ENCODE data around the gene ART1. TPM values are rescaled to one million over a fixed set of nuclear protein-coding genes. Genes with fewer than 3 reads are reported as not detected.
A peak's percentile ranks its signal among the peaks of the same experiment; 100 is the strongest.

Gene ART1
- total RNA-seq, 6 experiments from 2014 or later: not detected

DNA sequence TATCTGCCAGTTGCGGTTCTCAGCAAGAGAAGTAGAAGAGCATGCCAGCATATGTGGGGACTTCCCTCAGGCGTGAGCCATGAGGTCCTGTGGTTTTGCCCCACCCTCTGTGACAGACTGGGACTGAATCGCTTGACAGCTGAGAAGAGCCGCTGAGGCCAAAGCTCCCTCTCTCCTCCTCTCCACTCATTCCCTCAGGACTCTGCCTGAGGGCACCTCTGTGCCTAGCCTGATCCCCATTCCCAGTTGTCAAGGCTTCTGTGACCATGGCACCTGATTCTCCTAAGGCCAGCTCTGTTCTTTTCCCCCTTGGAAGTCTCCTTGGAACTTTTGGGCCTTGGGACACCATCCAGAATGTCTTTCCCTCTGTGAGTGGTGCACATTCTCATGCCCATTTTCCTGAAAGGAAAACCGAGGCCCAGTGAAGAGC lies 30.2 kb upstream of the ART1 start:
- WGBS (ENCODE audit: insufficient coverage, low coverage, low lambda C conversion rate, missing lambda C conversion rate): 38% methylated on average over 5 of the region's 5 CpGs
- Histone ChIP-seq H3K4me1 (no peaks in the 10 kb centered on the region), H3K27me3 (no peaks in the 10 kb centered on the region), H3K27ac (no peak overlapping the region), H3K9me3 (no peaks in the 10 kb centered on the region), H3K4me3 (no peak overlapping the region), H3K36me3 (no peaks in the 10 kb centered on the region)
- intact Hi-C loops (cut with DNase I): no loop called here
- no peak for TF ChIP-seq POLR2A (IDR thresholded peaks at IDR 0.05)
- TF ChIP-seq, protein P1, sequence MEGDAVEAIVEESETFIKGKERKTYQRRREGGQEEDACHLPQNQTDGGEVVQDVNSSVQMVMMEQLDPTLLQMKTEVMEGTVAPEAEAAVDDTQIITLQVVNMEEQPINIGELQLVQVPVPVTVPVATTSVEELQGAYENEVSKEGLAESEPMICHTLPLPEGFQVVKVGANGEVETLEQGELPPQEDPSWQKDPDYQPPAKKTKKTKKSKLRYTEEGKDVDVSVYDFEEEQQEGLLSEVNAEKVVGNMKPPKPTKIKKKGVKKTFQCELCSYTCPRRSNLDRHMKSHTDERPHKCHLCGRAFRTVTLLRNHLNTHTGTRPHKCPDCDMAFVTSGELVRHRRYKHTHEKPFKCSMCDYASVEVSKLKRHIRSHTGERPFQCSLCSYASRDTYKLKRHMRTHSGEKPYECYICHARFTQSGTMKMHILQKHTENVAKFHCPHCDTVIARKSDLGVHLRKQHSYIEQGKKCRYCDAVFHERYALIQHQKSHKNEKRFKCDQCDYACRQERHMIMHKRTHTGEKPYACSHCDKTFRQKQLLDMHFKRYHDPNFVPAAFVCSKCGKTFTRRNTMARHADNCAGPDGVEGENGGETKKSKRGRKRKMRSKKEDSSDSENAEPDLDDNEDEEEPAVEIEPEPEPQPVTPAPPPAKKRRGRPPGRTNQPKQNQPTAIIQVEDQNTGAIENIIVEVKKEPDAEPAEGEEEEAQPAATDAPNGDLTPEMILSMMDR (IDR thresholded peaks at IDR 0.05): no peak
- ATAC-seq: peak in 3 of 4 donors; percentile 18 to 59 (median 52)
- DNase-seq: no peak

DNA sequence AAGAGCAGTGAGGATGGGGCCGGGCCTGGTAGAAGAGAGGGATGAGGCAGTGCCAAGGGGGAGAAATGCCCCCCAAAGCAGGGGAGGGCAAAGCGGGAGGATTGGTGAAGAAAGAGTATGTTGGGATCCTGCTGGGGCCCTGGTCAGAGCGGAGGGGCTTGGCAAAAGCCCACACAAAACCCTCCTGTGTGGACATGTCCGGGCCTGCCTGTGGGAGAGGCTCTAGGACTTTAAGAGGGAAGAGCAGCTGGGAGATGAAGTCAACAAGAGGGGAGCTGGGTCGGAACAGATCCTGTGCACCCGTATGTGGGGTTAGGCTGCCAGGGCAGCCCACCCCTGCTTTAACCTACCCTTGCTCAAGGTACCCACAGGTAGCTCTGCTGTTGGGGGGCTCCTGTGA lies 28.9 kb upstream of the ART1 start:
- no peak for TF ChIP-seq POLR2A (IDR thresholded peaks at IDR 0.05)
- TF ChIP-seq, protein P1 (IDR thresholded peaks at IDR 0.05): no peak
- WGBS (ENCODE audit: insufficient coverage, low coverage, low lambda C conversion rate, missing lambda C conversion rate): 74% methylated on average over 4 of the region's 6 CpGs
- DNase-seq (peak in 1 of 3 donors; percentile 37), ATAC-seq (no peak)
- intact Hi-C loops (cut with DNase I): no loop called here
- no peaks in the 10 kb centered on the region for H3K27me3 ChIP-seq
- no peaks in the 10 kb centered on the region for H3K4me1 ChIP-seq
- H3K36me3 ChIP-seq: no peaks in the 10 kb centered on the region
- no peak overlapping the region for H3K4me3 ChIP-seq
- H3K27ac ChIP-seq: no peak overlapping the region
- no peaks in the 10 kb centered on the region for H3K9me3 ChIP-seq

DNA sequence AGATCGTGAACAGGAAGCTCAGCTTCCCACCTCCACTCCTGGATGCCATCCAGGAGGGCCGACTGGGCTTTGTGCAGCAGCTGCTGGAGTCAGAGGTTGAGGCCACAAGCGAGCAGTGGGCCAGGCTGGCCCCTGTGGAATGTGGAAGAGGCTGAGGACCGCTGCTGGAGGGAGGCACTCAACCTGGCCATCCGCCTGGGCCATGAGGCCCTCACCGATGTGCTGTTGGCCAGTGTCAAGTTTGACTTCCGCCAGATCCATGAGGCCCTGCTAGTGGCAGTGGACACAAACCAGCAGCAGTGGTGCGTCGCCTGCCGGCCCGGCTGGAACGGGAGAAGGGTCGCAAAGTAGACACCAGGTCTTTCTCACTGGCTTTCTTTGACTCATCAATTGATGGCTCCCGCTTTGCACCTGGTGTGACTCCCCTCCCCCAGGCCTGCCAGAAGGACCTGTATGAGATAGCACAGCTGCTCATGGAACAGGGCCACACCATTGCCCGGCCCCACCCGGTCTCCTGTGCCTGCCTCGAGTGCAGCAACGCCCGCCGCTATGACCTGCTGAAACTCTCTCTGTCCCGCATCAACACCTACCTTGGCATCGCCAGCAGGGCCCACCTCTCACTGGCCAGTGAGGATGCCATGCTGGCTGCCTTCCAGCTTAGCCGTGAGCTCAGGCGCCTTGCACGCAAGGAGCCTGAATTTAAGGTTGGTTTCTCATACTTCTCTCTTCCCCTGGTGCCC lies 28.0 kb upstream of the ART1 start:
- DNase-seq (peak in 1 of 3 donors; percentile 39), ATAC-seq (no peak)

DNA sequence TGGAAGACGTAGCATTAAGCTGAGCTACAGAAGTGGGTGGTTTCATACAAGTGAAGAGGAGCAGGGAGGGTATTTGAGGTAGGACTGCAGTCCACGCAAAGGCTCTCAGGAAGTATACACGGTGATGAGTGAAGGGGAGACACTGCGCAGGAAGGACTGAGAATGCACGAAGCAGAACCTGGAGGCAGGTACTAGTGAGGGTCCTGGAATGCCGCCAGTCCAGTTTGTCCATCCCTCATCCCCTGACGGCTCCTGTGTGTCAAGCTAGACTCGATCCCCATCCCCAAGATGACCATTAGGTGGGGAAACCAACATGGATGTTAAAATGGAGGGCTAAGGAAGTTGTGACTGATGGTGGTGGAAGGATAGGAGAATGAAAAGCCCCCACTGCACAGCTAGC lies 26.9 kb upstream of the ART1 start:
- no peaks in the 10 kb centered on the region for H3K4me1 ChIP-seq
- no peak overlapping the region for H3K4me3 ChIP-seq
- H3K27me3 ChIP-seq: no peaks in the 10 kb centered on the region
- no peak overlapping the region for H3K27ac ChIP-seq
- peak in 1 of 3 donors; percentile 36 for DNase-seq
- no peaks in the 10 kb centered on the region for H3K9me3 ChIP-seq
- ATAC-seq: no peak
- intact Hi-C loops (cut with DNase I): no loop called here
- 39% methylated on average over 2 of the region's 8 CpGs for WGBS (ENCODE audit: insufficient coverage, low coverage, low lambda C conversion rate, missing lambda C conversion rate)
- no peaks in the 10 kb centered on the region for H3K36me3 ChIP-seq
- TF ChIP-seq, protein P1 (IDR thresholded peaks at IDR 0.05): no peak
- TF ChIP-seq POLR2A (IDR thresholded peaks at IDR 0.05): no peak

More for the DNA sequence above, 28.0 kb upstream of the ART1 start:
- H3K9me3 ChIP-seq: no peaks in the 10 kb centered on the region
- no peak overlapping the region for H3K27ac ChIP-seq
- no peak for TF ChIP-seq POLR2A (IDR thresholded peaks at IDR 0.05)
- TF ChIP-seq, protein P1 (IDR thresholded peaks at IDR 0.05): no peak
- 87% methylated on average over 5 of the region's 25 CpGs for WGBS (ENCODE audit: insufficient coverage, low coverage, low lambda C conversion rate, missing lambda C conversion rate)
- no peaks in the 10 kb centered on the region for H3K27me3 ChIP-seq
- H3K4me1 ChIP-seq: no peaks in the 10 kb centered on the region
- intact Hi-C loops (cut with DNase I): no loop called here
- no peak overlapping the region for H3K4me3 ChIP-seq
- H3K36me3 ChIP-seq: no peaks in the 10 kb centered on the region
